Neural cell (in vitro differentiated cells): ENCODE data around the gene TBATA.

Source experiments
- CTCF ChIP-seq: fragments of 450-650 bp; IDR thresholded peaks from 2 replicates; pipeline ENCODE4 v1.5.1; 2014; ENCODE audit warnings: antibody characterized with exemption, mild to moderate bottlenecking, moderate library complexity; ENCODE audit not compliant: poor library complexity, severe bottlenecking
- EP300 ChIP-seq: fragments of 450-650 bp; conservative IDR thresholded peaks from 2 replicates; pipeline ENCODE4 v1.6.1; 2014; ENCODE audit warnings: antibody characterized with exemption, mild to moderate bottlenecking, moderate library complexity; ENCODE audit not compliant: poor library complexity, severe bottlenecking
- POLR2AphosphoS5 ChIP-seq: IDR thresholded peaks from 2 replicates; pipeline ENCODE4 v1.6.1; 2012
- REST ChIP-seq: IDR thresholded peaks from 2 replicates; pipeline ENCODE4 v1.6.1; 2012; ENCODE audit warnings: borderline replicate concordance

DNA sequence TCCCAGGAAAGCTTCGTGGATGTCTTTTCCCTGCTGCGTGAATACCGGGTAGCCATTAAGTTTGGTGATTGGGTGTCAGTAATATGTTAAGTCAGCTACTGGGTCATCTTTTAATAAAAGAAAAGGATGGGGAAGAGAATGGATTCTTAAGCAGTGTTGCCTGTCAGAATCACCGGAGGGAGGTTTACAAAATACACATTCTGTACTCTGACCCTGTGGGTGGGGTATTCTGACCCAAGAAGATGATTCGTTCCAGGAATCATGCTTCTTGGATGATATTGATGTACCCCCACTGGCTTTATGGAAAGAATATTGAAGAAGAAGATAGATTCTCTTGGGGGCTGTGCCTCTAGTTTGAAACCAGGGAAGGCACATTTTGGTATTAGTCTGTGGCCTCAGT is 48.8 kb upstream of the TBATA start:
- TF ChIP-seq CTCF (no peak), REST (no peak), EP300 (no peak), POLR2AphosphoS5 (no peak)
